Bronchial epithelial cell (primary cell): ENCODE results near the gene SRGAP3. TPM values are rescaled to one million over a fixed set of nuclear protein-coding genes. Genes with fewer than 3 reads are reported as not detected.

Experiments
- DNase-seq: peaks from one replicate; pipeline ENCODE4 v3.0.0-alpha.2; 2010; ENCODE audit warnings: low read depth
- FAIRE-seq: peaks from 2 replicates; lab custom pipeline; 2011; peaks lifted over from hg19 to GRCh38; lab: Jason Lieb, UNC
- H3K27me3 ChIP-seq: 2 replicates; pipeline ENCODE4 v1.5.1; 2011; ENCODE audit warnings: low read length; ENCODE audit not compliant: control insufficient read depth, insufficient read depth
- H3K36me3 ChIP-seq: 2 replicates; pipeline ENCODE4 v1.5.1; 2011; ENCODE audit warnings: low read length; ENCODE audit not compliant: control insufficient read depth, insufficient read depth
- H3K4me3 ChIP-seq: 2 replicates; pipeline ENCODE4 v1.5.1; 2011; ENCODE audit warnings: mild to moderate bottlenecking, low read depth, low read length, control low read depth
- CTCF ChIP-seq: IDR thresholded peaks from 2 replicates; pipeline ENCODE4 v1.5.1; 2011; ENCODE audit warnings: mild to moderate bottlenecking, moderate library complexity, low read length, control low read depth, inconsistent platforms; ENCODE audit not compliant: insufficient read depth, severe bottlenecking
- total RNA-seq: library from RNA; depleted of rRNA; stranded (reverse); fragments of >200 nt; gene quantifications from 2 replicates; pipeline ENCODE4 v1.2.1, GENCODE V29; 2014

The SRGAP3 gene
- total RNA-seq, 1 donor from 2014 or later: 30.5 TPM

- DNase-seq (peak; percentile 87), FAIRE-seq (no peak)
- no peak for TF ChIP-seq CTCF
- H3K36me3 ChIP-seq: no peaks in the 10 kb centered on the region
- H3K4me3 ChIP-seq: no peak overlapping the region
- H3K27me3 ChIP-seq: no peaks in the 10 kb centered on the region
These were observed 34.8 kb downstream of the SRGAP3 start for GRCh38 chr3:9214599-9214998.

GRCh38 chr3:9214185-9214584 lies 35.3 kb downstream of the SRGAP3 start:
- H3K27me3 ChIP-seq: no peaks in the 10 kb centered on the region
- DNase-seq (peak; percentile 55), FAIRE-seq (no peak)
- H3K4me3 ChIP-seq: no peak overlapping the region
- no peak for TF ChIP-seq CTCF
- no peaks in the 10 kb centered on the region for H3K36me3 ChIP-seq

GRCh38 chr3:9213019-9213634 lies 36.3 kb downstream of the SRGAP3 start:
- DNase-seq (no peak), FAIRE-seq (no peak)
- peaks cover 2% of the 10 kb centered on the region for H3K36me3 ChIP-seq
- TF ChIP-seq CTCF: no peak
- no peak overlapping the region for H3K4me3 ChIP-seq
- H3K27me3 ChIP-seq: no peaks in the 10 kb centered on the region

DNA sequence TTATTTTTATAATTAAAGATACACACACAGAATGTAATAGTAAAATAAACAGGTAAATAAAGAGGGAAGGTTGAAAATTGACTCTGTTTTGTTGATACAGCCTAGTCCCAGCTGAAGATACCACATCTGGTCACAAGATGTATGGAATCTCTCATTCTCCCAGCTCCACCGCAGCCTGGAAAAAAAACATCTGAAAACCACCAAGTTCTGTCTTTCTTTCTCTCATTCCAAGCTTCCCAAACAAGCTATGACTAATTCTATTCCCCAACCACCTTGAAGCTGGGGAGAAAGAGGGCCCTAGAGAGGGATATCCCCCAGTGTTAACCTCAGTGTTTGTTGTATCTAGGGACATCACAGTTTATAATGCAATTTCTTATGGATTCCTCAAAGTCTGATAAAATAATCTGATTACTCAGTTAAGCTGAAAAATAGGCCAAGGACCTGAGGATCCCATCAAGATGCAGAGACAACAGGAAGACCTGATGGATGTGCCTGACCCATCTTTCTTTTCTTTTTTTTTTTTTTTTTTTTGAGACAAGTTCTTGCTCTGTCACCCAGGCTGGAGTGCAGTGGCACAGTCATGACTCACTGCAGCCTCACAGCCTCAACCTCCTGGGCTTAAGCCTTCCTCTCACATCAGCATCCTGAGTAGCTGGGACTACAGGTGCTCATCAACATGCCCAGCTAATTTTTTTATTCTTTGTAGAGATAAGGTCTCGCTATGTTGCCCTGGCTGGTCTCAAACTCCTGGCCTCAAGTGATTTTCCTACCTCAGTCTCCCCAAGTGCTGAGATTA lies 38.1 kb downstream of the SRGAP3 start:
- no peaks in the 10 kb centered on the region for H3K27me3 ChIP-seq
- H3K36me3 ChIP-seq: peaks cover 2% of the 10 kb centered on the region
- no peak for FAIRE-seq
- DNase-seq: peak; percentile 49
- no peak for TF ChIP-seq CTCF
- H3K4me3 ChIP-seq: no peak overlapping the region

GRCh38 chr3:9209777-9210176 lies 39.7 kb downstream of the SRGAP3 start:
- Histone ChIP-seq H3K4me3 (no peak overlapping the region), H3K36me3 (peaks cover 2% of the 10 kb centered on the region), H3K27me3 (no peaks in the 10 kb centered on the region)
- no peak for FAIRE-seq
- no peak for TF ChIP-seq CTCF
- no peak for DNase-seq
